Neural progenitor cell (in vitro differentiated cells): Measurements from ENCODE around the gene ESPL1.

Experiments
- CTCF ChIP-seq: fragments of 200-600 bp; sonication (generic); IDR thresholded peaks from 2 replicates; pipeline ENCODE4 v1.5.1; 2017; ENCODE audit warnings: antibody characterized with exemption, mild to moderate bottlenecking
- EZH2 ChIP-seq: fragments of 200-600 bp; sonication (generic); IDR thresholded peaks from 2 replicates; pipeline ENCODE4 v1.6.1; 2017; ENCODE audit warnings: antibody characterized with exemption, mild to moderate bottlenecking, moderate library complexity

- no peak for TF ChIP-seq CTCF
- TF ChIP-seq EZH2 = no peak
Measured at GRCh38 chr12:53277981-53278380, 9.9 kb downstream of the ESPL1 start.
